ENCODE data around the gene CRYBA4.

CRYBA4 gene

DNA sequence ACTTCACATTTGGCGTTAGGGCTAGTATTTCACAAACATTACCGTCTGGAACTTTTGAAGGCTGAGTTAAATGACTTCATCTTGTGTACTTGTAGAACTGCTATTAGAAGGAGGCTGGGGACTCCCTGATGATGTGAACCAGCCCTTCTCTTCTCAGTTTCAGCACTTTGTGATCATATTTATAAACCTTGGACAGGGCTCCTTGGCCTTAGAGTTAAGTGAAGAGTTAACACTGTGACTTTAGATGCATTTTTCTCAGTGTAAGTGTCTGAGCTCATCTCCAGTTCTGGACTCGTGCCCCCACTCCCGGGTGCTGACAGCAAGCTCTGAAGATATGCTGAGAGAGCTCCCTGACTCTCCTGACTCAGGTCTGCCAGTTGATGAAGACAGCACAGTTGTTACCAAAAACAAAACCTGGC lies 44.1 kb downstream of the CRYBA4 start:
- no peak for DNase-seq

GRCh38 chr22:26667140-26667539 lies 45.4 kb downstream of the CRYBA4 start:
- no peak for DNase-seq

DNA sequence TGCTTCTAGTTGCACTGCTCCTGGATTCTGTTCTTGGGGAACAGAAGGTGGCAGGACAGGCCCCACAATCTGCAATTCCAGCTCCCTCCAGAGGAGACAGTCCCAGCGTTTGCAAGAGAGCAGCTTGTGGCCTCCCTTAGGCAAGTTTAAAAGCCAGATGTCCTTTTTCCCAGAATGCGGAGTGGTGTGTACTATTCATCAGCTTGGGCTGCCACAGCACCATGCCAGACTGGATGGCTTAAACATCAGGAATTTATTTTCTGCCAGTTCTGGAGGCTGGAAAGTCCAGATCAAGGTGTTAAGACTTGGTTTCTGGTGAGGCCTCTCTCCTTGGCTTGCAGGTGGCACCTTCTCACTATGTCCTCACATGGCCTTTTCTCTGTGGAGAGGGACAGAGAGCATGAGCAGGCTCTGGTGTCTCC lies 47.3 kb downstream of the CRYBA4 start:
- peak; percentile 35 for DNase-seq

DNA sequence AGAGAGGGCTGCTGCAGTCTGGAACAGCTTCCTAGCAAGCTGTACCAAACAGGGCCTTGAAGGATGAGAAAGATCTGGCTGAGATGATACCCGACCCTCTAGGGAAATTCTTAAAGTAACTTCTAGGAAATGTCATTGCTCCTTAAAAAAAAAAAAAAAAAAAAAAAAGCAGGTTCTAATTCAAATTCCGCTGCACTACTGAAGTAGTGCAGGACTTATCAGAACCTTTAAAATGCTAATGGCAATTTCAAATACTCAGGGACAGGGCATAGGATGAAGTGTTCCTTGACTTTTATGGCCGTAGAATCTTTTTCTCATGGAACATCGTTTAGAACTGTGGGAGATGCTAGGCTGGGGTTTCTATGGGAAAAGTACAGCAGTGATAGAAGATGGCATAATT lies 48.7 kb downstream of the CRYBA4 start:
- no peak for DNase-seq

- no peak for DNase-seq
These were observed 49.7 kb downstream of the CRYBA4 start for GRCh38 chr22:26671317-26672059.

DNA sequence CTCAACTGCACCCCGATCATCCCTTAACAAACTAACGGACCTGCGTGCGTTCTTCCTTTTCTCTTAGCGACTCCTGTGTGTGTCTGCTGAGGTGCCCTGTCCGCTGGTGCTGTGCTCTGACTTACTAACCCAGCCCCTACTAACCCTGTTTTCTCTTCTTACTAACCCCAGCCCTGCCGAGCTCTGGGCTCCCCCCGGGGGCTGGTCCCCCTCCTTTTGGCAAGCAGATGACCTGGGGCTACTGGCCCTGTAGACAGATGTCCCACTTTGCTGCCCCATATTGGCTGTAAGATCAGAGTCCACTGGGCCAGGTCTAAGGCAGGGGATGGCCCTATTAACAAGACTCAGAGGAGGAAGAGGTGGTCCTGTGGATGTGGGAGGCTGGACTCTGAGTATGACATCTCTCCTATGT lies 50.3 kb downstream of the CRYBA4 start:
- no peak for DNase-seq

DNA sequence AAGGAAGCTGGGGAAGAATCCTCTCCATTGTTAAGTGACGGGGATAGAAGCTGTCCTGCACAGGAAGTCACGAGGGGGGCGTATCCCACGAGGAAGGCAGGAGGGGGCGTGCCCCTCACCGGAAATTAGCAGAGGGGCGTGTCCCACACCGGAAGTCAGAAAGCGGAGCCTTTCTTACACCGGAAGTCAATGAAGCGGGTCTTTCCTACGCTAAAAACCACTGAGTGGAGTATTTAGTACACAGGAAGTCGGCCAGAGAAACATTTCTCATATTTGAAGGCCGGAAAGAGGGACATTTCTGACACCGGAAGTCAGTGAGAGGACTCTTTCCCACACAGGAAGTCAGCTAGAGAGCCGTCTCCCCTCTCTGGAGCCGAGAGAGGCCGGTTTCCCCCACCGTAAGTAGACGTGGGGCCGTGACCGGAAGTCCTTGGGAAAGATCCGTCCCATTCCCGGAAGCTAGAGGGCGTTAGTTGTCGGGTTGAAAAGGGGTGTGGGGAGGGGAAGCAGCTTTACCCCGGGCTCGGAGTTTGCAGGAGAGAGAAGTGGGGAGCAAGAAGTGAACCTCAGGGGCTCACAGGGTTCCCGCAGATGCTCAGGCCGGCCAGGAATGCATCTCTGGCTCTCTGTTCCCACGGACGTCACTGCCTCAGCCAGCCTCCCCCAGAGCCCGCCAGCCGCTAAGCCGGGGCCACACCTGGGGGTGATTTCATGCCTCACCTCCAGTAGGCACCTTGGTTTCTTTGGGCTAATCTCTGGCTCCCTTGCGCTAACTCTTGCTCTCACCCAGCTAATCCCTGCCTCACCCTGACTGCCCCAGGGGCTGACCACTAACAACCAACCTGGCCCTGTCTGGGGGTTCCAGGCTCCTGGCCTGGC lies 51.1 kb downstream of the CRYBA4 start:
- peak; percentile 98 for DNase-seq

GRCh38 chr22:26673486-26673885 lies 51.7 kb downstream of the CRYBA4 start:
- DNase-seq: no peak

DNA sequence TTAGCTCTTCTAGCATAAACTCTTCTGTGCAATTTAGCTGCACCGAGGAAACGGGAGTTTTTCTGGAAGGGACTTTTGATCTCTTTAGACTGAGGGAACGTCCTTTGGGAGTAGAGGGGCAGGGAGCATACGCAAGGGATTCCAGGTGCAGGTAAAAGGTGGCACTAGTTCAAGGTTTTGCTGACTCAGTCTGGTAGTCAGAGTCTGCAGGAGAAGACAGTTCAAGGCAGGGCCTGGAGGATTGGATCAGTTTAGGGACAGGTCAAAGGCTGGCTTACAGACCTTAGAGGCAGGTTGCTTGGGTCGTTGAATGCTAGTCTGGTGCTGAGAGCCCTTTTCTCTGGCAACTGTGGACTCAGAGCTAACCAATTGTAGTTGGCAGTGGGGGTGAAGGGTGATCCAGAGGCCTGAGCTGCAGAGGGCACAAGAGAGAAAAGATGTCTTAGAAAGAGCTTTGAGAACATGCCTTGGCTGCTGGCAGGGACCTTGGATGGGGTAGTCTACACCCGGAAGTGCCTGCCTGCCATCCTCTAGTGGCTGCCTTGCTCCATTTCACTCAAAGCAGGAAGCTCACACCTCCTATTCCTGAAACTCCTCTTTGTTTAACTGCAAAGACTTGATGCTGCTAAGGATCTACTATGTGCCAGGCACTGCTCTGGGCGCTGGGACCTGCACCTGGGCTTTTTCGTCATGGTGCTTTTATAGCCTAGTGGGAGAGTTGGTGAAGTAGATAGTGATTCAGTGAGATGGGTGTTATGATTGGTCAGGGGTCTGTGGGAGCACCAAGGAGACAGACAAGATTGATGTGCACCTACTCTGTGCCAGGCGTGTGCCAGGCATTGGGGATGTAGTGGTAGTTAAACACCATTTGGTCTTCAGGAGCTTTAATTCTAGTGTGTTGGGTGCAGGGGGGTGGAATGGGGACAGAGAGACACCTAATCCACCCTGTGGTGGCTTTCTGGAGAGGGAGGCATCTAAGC lies 52.7 kb downstream of the CRYBA4 start:
- DNase-seq: no peak

GRCh38 chr22:26675687-26676268 lies 54.0 kb downstream of the CRYBA4 start:
- DNase-seq: no peak

- DNase-seq: no peak
These were observed 55.5 kb downstream of the CRYBA4 start for GRCh38 chr22:26677217-26677616.

DNA sequence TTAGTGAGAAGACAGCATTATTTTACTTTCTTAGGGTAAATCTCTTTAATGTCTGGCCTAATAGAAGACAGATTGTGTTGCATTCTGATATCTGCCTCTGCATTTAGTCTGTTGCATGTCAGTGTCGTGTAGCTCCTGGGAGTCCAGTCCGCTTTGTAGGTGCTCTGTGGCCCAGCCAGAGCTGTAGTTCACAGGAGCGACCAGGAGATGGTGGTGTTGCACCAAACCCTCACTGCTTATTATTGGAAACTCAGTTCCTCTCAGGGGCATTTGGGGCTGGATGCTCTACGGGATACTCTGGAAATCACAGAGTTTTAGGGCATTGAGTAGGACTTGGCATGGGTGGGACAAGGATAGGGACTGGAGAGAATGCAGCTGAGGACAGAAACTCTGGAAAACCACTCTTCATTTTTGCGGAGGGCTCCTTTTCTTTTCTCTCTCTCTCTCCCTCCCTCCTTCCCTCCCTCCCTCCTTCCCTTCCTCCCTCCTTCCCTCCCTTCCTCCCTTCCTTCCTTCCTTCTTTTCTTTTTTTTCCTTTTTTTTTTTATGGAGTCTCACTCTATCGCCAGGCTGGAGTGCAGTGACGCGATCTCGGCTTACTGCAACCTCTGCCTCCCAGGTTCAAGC lies 57.4 kb downstream of the CRYBA4 start:
- DNase-seq: peak; percentile 61

Data from MV-4-11 (cell line).